ENCODE data around the gene CHRNA10. TPM values are rescaled to one million over a fixed set of nuclear protein-coding genes. Genes with fewer than 3 reads are reported as not detected.

CHRNA10 gene
- total RNA-seq, 1 experiment from 2014 or later: 0.98 TPM

DNA sequence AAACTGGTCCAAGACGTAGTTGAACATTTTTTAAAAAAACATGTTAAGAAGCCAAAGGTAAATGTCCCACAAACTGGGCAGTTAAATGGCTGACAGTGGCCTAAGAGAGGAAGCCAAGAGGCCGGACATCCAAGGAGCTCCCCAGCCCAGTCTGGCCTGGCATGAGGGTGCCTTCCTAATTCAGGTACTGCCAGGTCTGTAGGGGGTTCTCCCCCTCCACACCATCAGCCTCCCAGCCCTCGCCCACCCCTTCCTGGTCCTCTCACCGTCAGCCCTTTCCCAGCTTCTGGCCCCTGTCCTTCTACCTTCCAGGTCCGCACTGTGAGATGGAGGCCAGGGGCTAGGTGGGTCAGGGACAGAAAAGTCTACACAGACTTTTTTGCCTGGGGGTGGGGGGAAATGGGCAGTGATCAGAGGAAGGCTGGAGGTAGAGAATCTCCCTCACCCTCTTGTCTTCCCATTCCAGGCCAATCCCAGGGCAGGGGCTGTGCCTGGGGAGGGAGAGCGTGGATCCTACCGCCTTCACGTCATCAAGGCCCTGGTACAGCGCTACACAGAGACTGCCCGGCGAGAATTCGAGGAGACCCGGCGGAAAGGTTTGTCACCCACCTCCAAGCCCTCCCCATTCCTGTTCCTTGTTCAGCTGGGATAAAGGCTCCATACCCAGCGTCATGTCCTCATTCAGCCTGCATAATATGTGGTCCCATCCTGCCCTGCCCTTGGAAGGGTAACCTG is 35.4 kb downstream of the CHRNA10 start:
- no peak for DNase-seq (ENCODE audit: low read depth)

DNA sequence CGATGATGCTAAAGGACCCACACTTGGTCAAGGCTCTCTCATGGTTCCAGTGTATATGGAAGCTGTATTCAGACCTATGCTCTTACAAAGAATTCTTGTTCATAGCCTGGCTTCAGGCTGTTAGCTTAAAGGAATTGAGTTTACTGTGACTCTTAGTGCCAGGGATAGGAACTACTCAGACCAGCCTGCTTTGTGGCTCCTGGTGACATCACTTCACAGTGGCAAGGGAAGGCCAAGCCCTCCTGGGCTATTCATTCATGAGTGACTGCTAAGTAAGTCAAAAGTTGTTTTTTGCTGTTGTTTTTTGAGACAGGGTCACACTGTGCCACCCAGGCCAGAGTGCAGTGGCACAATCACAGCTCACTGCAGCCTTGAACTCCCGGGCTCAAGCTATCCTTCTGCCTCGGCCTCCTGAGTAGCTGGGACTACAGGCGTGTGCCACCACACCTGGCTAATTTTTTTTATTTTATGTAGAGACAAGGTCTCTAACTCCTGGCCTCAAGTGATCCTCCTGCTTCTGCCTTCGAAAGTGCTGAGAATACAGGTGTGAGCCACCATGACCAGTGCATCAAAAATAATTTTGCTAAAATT is 39.0 kb downstream of the CHRNA10 start:
- no peak for DNase-seq (ENCODE audit: low read depth)

DNA sequence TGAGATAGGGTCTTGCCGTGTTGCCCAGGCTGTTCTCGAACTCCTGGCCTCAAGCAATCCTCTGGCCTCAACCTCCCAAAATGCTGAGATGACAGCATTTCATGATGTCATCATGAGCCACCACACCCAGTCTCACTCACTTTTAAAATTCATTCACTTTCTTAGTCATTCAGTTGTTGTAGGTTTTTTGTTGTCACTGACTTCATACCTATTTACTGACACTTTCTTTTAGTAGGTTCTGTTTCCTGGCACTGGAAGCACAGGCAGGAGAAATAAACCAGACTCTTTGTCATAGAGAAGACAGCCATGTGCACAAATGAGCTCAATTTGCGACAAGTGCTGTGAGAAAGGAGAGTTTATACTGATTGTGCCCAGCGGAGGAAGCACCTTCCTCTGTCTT is 39.9 kb downstream of the CHRNA10 start:
- DNase-seq (ENCODE audit: low read depth): no peak

DNA sequence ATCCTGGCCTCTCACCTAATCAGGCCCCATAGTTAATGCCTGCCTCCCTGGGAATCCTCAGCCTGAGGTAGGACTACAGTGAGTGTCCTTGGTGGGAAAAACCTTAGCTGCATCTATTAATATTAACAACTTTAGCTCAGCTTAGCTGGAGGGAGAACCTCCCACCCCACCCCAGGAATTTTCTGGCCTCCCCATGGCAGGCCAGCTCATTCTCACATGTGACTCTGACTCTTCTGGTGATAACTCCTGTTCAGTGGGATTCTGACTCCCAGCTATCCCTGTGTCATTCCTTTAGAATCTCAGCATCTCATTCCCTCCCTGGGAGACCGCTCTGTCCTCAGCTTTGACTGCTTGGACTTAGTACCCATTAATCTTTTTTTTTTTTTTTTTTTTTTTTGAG is 43.9 kb downstream of the CHRNA10 start:
- DNase-seq (ENCODE audit: low read depth): peak; percentile 77

DNA sequence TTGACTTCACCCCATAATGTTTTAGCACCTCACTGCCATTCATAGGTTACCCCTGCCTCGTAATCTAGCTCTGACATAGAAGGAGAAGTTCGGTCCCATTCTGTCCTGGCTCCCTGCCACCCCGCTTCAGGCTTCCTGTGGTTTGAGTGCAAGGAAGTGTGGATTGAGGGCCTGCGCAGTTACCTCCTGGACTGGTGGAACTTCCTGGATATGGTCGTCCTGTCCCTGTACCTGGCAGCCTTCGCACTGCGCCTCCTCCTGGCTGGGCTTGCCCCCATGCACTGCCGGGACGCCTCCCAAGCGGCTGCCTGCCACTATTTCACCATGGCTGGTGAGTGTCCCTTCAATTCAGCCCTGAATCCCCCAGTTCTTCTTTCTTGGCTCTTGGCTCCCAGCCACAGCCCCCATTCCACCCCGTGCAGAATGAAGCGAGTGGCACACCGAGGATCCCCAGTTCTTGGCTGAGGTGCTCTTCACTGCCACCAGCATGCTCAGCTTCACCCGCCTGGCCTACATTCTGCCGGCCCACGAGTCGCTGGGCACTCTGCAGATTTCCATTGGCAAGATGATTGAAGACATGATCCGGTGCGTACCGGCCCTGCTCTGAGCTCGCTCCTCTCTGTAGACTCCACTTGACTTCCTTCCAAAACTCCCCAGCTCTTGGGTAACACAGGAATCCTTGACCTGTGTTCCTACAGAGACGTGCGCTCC is 44.8 kb downstream of the CHRNA10 start:
- no peak for DNase-seq (ENCODE audit: low read depth)

DNA sequence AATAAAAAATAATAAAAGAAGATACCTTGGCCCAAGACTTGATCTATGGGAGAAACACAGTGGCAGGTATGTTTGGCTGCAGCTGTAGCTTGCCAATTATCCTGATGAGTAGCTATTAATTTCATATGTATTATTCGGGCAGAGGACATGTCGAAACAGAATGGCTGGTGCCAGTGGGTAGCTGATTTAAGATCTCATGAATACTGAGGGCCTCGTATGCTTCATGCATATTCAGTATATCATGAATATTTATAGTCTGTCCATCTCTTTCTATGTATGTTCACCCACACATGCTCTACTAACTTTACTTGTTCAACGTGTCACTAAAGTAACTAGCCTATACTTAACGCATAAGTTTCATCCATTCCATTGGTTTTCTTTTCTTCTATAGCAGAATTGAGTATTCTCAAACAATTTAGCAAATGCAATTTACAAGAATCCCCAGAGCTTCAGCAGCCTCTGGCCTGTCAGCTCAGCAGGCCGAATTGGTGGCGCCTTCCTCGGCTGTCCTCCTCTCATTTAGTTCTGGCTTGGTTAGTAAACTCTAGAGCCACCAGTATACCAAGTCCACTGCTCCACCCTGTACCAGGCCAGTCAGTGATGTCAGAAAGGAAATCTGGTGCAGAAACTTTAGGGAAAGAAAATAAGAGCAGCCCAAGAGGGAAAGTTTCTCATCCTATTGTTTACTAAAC is 47.3 kb downstream of the CHRNA10 start:
- DNase-seq (ENCODE audit: low read depth): no peak

DNA sequence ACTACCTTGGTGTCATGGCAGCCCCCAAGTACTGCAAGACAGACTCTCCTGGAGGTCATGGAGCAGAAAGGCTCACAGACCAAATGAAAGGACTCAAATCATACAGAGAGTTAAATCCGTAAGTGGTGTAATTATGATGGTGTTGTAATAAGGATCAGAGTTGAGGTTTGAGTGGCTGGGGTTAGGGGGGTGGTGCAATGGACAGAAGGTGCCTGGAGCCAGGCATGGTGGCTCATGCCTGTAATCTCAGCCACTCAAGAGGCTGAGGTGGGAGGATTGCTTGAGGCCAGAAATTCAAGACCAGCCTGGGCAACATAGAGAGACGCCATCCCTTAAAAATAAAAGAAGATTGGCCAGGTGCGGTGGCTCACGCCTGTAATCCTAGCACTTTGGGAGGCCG is 48.1 kb downstream of the CHRNA10 start:
- no peak for DNase-seq (ENCODE audit: low read depth)

DNA sequence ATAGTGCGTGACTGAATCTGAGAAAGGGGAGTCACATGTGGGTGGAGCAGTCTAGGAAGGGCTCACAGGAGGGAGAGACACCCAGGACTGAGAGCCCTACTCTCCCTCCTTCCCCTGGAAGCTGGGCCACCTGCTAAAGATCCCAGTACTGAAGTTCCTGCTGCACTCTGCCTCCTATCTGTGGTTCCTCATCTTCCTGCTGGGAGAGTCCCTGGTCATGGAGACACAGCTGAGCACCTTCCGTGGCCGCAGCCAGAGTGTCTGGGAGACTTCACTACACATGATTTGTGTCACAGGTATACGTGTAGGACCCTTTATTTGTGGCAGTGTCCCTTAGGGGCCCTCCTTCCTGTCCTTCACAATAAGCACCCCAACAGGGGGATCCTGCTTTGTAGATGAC is 48.7 kb downstream of the CHRNA10 start:
- no peak for DNase-seq (ENCODE audit: low read depth)

DNA sequence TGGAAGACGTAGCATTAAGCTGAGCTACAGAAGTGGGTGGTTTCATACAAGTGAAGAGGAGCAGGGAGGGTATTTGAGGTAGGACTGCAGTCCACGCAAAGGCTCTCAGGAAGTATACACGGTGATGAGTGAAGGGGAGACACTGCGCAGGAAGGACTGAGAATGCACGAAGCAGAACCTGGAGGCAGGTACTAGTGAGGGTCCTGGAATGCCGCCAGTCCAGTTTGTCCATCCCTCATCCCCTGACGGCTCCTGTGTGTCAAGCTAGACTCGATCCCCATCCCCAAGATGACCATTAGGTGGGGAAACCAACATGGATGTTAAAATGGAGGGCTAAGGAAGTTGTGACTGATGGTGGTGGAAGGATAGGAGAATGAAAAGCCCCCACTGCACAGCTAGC is 53.2 kb downstream of the CHRNA10 start:
- no peak for DNase-seq (ENCODE audit: low read depth)

DNA sequence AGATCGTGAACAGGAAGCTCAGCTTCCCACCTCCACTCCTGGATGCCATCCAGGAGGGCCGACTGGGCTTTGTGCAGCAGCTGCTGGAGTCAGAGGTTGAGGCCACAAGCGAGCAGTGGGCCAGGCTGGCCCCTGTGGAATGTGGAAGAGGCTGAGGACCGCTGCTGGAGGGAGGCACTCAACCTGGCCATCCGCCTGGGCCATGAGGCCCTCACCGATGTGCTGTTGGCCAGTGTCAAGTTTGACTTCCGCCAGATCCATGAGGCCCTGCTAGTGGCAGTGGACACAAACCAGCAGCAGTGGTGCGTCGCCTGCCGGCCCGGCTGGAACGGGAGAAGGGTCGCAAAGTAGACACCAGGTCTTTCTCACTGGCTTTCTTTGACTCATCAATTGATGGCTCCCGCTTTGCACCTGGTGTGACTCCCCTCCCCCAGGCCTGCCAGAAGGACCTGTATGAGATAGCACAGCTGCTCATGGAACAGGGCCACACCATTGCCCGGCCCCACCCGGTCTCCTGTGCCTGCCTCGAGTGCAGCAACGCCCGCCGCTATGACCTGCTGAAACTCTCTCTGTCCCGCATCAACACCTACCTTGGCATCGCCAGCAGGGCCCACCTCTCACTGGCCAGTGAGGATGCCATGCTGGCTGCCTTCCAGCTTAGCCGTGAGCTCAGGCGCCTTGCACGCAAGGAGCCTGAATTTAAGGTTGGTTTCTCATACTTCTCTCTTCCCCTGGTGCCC is 54.3 kb downstream of the CHRNA10 start:
- peak; percentile 44 for DNase-seq (ENCODE audit: low read depth)

DNA sequence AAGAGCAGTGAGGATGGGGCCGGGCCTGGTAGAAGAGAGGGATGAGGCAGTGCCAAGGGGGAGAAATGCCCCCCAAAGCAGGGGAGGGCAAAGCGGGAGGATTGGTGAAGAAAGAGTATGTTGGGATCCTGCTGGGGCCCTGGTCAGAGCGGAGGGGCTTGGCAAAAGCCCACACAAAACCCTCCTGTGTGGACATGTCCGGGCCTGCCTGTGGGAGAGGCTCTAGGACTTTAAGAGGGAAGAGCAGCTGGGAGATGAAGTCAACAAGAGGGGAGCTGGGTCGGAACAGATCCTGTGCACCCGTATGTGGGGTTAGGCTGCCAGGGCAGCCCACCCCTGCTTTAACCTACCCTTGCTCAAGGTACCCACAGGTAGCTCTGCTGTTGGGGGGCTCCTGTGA is 55.2 kb downstream of the CHRNA10 start:
- peak; percentile 17 for DNase-seq (ENCODE audit: low read depth)

Other genes with a start within 250 kb of the CHRNA10 start
- gene ART5, start 29.4 kb downstream of the CHRNA10 start, total RNA-seq (2014; rRNA removed): 0.11 TPM in 1 of 2 replicates, not detected in the other
- gene ART1, start 26.3 kb downstream of the CHRNA10 start, total RNA-seq (2014; rRNA removed): not detected in 2 replicates
- 121 and 126 TPM in 2 replicates for gene NUP98, start 126.2 kb upstream of the CHRNA10 start, total RNA-seq (2014; rRNA removed)
- 13.7 and 18.5 TPM in 2 replicates for gene PGAP2, start 137.2 kb upstream of the CHRNA10 start, total RNA-seq (2014; rRNA removed)
- 36.5 and 38.3 TPM in 2 replicates for gene RHOG, start 169.6 kb upstream of the CHRNA10 start, total RNA-seq (2014; rRNA removed)
- 23.3 and 25.0 TPM in 2 replicates for gene STIM1, start 184.3 kb upstream of the CHRNA10 start, total RNA-seq (2014; rRNA removed)

Measured in LHCN-M2 (cell line).